ENCODE results near the gene SPIN4.
"Not testable (repeated sequence)": the region's sequence is repeated elsewhere in the genome, so short reads cannot be mapped to it uniquely, and the experiment has no call there.

- TF ChIP-seq CTCF (IDR thresholded peaks at IDR 0.05; ENCODE audit: low read length); EZH2 (IDR thresholded peaks at IDR 0.05; ENCODE audit: borderline replicate concordance, low read length): not testable (repeated sequence)
Measured at GRCh38 chrX:63367699-63368098, 16.6 kb upstream of the SPIN4 start.

Measured in OCI-LY1 (cell line).